Stromal cell of bone marrow (primary cell): ENCODE data around the gene ADAMTS2.
A peak's percentile ranks its signal among the peaks of the same experiment; 100 is the strongest.
"Not testable (repeated sequence)": the region's sequence is repeated elsewhere in the genome, so short reads cannot be mapped to it uniquely, and the experiment has no call there.

Experiments used
- DNase-seq: peaks from one replicate; pipeline ENCODE4 v3.0.0-alpha.2; 2012; ENCODE audit warnings: low read depth

Gene ADAMTS2

DNA sequence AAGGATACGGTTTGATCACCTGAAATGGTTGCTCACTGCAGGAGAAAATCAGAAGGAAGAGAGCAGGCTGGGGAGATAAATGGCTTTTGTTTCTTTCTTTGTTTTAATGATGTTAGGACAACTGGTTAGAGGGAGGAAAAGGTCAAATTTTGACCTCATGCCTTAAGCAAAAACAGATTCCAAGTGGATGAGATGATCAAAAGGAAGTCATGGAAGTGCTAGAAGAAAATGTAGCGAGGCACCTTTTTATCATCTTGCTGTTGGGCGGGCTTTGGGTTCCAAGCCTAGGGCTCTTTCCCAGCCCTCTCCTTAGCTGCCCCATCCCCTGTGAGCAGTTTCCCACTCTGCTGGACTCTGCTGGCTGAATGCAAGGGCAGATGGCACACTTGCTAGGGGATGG, 127.9 kb downstream of the ADAMTS2 start:
- DNase-seq, result no peak

DNA sequence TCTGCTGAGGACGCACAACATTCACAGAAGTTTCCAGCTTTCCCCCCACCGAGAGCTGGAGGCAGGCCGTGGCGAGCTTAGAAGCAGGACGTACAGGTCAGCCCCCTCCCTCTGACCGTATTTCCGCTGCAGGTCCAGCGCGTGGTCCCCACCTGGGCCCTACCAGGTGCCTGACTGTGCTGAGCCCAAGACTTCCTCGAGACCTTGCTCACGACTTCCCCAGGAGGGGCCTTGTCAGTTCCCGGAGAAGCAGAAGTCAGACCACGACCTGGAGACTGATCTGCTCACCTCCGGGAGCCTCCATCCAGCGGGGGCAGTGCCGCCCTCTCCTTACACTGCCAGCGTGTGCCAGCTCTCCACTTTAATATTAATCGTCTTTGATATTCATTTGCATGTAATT, 128.9 kb downstream of the ADAMTS2 start:
- not testable (repeated sequence) for DNase-seq

DNA sequence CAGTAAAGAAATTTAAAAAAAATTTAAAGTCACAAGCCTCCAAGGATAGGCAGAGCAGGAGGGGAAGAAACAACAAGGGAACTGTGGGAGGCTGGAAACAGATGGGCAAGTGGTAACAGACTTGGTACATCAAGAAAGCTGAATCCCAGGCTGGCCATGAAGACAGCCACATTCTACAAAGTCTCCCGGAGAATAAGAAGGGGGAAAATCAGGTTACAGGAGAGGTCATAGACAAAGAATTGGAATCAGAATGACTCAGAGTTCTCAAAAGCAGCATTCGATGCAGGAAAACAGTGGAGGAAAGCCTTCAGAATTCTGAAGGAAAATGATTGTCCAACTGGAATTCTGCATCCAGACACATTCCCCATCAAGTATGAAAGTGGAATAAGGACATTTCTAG, 129.7 kb downstream of the ADAMTS2 start:
- DNase-seq, result no peak

DNA sequence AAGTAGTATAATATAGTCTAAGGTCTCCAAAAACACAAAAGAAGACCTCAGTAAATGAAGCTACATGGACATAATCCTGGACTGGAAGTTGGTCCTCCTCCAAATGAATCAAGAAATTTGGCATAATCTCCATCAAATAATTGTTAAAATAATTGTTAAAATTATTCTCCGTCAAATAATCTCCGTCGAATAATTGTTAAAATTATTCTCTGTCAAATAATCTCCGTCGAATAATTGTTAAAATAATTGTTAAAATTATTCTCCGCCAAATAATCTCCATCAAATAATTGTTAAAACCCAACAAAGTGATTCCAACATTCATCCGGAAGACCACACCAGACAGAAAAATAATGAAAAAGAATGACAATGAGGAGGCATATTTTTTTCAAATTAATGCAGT, 130.6 kb downstream of the ADAMTS2 start:
- DNase-seq, result no peak

DNA sequence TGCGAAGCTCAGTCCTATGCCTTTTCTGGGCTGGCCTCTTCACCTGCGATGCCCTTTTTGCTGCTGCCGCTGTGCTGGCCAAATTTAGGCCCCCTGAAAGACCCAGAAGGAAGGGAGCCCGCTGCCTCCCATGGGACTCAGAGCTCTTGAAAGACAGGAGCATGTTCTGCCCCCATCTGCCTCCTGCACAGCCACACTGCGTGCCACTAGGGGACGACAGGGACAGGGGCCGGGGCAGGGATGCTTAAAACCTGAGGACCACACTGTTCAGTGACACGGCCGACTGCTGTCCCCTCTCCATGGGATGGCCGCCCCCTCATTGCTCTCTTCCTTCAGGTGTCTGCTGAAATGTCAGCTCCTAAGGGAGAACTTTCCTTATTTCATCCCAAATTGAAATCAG, 132.4 kb downstream of the ADAMTS2 start:
- no peak for DNase-seq

DNA sequence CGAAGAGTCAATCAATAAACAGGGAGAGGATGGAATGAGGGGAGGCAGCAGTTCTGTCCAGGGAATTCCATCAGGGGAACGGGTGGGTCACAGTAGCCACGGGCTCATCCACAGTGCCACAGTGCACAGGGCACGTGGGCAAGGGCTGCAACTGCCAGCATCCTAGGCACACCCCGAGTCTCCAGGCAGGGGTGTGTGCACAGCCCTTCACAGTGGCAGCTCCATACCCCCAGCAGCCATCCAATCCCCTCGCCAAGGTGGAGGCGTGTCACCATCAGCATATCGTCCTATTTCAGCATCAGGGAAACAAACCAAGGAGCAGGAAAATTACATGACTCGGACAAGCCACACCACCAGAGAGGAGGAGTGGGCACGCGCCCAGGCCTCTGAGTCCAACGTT, 133.6 kb downstream of the ADAMTS2 start:
- DNase-seq, result no peak

DNA sequence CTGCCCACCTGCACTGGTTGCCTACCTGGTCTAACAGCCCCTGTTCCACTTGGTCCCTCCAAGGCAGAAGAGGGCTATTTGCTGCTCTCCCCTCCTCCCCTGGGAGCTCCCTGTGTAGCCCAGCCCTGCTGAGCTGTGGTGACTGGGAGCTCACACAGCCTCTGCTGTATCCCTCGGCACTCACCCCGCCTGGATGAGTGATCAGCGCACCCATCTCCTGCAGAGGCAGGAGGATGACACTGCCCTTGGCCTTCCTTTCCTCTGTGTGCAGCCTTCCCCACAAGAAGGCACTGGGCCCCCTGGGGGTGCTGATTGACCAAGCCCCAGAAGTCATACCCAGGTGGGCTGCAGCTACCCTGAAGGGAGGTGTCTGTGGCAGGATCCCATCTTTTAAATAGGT, 134.2 kb downstream of the ADAMTS2 start:
- DNase-seq, result no peak

DNA sequence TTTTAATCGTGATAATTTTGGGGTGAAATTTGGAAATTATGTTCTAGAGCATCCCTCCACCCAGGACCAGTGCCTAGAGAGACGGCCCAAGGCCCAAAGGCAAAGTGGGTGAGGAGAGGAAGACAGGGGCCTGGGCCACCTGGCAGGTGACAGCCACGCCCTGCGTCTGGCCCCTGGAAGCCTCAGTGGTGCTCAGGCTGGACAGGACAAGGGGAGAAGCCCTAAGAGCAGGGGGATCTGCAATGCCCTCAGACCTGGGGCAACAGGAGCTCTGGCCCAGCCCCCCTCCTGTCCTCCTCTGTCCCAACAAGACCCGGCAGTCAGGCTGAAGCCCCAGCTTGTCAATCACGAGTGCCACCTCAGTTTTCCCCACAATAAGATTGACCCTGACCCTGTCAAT, 134.8 kb downstream of the ADAMTS2 start:
- no peak for DNase-seq

DNA sequence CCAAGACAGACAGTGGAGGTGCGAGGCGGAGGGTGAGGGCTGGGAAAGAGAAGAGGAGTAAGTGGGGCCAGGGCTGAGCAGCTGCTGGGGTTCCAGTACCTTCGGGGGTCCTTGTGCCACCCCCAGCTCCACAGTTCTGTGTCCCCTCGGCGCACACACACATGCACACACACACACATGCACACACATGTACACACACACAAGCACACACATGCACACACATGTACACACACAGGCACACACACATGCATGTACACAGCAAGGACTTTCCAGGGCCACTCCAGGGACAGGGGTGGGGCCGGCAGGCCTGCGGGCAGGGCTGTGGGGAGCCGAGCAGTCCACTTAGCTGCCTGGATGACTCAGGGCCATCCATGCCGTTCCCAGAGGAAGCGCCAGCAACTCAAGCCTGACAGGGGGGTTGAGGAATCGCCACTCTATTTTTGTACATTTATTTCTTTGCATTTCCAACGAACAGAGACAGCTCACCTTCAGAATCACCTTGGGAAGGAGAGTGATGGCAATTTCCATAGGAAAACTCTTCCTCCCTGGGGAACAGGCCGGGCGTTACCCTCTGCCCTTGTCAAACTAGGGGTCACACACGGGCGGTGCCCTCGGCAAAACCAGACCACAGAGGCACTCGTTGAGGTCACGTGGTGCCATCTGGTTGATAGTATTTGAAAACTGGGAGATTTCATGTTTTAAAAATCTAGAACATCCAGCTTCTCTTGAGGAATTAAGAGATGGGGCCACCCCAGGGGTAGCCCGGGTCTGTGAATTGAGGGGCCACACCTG, 135.7 kb downstream of the ADAMTS2 start:
- DNase-seq, result peak; percentile 54

DNA sequence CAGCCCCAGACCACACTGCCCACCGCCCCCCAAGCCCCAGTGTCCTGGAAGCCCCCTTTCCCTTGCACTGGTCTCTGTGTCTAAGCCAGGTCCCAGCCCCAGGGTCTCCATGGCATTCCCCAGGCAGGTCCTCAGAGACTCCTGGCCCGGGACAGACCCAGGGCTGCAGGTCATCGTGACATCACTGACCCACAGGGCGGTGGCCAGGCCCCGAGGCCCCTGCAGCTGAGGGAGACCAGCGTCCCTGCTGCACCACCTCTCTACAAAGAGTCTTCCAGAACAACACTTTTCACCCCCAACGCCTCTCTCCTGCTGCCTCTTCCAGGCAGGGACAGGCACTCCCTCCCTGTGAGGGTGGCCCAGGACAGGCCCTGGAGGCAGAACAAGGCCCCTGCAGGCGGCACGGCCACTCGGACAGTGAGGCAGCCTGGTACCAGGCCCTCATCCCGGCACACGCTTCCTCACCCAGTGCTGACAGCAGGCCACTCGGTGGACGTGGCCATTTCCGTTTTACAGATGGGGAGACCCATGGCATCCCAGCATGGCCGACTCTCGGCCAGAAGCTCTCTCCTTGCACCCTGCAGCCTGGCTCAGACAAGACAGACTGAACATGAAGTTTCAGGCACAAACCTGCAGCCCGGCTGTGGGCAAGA, 136.4 kb downstream of the ADAMTS2 start:
- no peak for DNase-seq

DNA sequence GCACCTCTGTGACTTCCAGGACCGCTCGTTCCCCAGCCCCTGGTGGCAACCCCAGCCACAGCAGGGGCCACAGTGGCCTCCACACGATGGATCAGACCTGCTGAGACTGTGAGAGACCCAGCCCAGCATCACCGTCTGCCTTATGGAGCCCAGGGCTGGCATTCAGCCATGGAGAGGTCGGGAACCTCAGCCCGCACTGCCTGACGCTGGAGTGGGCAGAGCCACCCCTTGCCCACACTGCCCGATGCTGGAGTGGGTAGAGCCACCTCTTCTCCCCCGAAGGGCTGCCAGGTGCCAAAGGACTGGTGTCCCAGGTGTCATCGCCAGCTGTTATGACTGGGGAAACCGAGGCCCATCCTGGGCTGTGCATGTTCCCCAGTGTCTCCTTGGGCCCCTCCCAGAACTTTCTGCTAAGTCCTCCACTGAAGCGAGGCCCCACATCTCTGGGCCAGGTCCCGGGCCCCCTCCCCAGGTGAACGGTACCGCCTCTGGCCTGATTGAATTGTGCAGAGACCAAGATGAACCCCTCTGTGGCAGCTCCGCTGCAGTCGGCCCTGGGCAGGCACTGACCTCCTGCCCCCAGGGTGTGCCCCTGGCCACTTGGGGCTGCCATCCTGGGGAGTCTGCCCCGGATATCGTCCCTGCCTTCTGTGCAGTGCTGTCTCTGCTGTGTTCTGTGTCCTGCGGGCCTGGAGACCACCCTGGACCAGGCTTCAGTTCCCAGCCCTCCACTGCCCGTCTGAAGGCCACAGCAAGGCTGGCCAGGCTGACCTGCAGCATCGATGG, 137.1 kb downstream of the ADAMTS2 start:
- DNase-seq, result no peak

DNA sequence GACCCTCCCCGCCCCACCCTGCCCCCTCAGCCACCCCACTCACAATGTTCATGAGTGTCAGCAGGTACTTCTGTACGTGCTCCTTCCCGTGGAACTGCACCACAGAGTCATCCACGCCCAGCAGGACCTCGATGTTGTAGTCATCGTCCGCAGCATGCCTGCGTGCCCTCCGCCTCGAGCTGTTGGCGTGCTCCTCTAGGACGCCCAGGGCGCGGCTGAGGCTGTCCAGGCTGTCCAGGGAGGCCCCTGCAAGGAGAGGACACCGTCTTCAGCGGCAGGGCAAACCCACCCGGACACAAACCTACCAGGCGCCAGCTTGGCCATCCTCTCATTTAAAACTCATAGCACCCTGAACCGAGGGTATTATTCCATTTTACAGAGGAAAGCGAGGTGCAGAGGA, 137.8 kb downstream of the ADAMTS2 start:
- DNase-seq, result no peak

DNA sequence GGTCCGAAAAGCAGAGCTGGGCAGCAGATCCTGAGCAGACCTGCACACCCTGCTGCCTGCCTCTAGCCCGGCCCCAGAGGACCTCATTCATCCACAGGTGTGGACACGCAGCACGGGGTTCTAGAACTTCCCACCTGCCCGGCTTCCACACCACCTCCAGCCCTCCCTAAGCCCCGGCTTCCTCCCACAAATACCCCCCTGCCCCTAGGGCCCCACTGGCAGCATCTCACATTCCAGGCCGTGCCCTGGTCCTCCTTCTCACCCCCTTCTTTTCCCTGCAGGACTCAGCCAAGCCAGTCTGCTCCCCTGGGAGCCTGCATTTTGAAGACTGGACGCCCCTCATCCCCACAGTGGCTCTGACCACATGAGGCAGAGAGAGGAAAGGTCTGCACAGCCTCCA, 138.9 kb downstream of the ADAMTS2 start:
- no peak for DNase-seq

DNA sequence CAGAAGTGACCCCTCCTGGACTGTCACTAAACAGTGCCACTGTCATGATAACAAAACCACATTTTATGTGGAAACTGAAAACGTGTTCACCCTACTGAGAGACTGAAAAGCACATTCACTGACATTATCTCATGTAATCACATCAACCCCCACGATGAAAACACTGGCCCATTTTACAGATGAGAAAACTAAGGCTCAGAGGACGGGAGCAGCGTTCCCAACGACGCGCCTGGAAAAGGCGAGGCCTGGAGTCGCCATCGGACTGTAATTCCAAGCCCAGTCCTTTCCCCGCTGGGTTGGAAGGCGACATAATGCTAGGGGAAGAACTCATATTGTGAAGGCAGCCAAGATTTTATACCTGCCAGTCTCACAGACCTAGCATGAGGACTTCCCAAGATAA, 140.0 kb downstream of the ADAMTS2 start:
- no peak for DNase-seq

DNA sequence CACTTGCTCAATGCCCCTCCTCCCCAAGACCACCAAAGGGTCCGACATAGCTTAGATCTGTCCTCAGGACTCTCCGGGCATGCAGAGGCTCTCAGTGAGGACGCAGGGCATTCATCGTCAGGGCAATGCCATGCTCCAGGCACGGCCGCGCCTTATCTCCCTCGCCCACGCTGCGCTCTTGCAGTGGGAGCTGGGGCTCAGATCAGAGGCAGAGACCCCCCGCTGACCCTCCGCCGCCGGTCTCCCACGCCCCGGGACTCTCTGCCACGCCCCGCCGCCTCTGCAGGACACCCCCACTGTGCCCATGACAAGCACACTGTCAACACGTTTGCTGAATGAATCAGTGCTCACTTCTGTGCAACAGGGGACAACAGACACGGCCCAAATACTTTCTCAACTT, 140.7 kb downstream of the ADAMTS2 start:
- DNase-seq, result no peak

DNA sequence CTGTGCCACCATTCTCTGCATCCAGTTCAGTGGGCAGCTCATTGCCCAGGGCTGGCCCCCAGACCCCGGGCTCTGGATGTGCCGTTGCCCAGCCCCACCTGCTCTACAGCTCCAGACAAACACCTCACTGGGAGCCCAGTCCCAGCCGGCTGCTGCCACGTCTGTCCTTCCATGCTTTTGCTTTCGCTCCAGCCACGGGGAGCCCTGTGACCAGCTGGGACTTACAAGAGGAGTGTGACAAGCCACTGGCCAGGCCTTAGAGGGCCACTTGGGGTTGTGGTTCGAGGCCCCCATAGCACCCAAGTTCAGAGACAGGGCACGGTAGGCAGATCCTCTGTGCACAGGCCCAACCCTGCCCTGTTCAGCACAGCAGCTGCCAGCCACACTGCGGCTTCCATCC, 142.0 kb downstream of the ADAMTS2 start:
- no peak for DNase-seq

DNA sequence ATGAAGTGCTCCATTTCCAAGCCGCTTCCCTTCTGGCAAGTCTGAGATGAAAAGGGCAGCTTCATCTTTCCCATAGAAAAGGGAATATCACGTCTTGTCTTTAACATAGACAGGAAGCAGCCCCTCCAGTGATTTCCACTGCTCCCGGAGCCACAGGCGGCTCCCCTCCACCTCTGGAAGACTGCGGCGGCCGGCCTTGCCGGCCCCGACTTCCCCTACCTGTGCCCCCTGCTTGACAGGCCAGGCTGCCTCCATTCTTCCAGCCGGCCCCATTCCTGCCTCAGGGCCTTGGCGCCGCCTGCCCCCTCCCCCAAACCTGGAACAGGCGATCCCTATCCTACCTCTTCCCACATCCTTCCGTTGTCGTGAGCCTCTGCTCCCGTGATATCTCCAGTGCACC, 143.3 kb downstream of the ADAMTS2 start:
- DNase-seq, result no peak

DNA sequence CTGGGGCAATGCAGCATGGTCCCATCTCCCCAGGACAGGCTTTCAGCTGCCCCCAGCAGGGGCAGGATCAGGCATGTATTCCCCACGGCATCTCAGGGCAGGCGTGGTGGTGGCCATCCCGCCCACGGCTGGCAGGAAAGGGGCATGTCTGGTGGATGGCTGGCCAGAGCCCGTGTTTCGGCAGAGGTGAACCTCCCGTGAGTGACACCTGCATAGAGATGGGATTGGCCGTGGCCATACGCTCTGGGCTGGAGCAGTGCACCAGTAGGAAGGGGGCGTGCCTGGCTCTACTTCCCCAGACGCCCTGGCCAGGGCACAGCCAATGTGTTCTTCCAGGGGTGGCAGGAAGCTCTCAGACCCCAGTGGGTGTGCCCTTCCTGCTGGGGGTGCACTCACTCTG, 146.0 kb downstream of the ADAMTS2 start:
- no peak for DNase-seq

DNA sequence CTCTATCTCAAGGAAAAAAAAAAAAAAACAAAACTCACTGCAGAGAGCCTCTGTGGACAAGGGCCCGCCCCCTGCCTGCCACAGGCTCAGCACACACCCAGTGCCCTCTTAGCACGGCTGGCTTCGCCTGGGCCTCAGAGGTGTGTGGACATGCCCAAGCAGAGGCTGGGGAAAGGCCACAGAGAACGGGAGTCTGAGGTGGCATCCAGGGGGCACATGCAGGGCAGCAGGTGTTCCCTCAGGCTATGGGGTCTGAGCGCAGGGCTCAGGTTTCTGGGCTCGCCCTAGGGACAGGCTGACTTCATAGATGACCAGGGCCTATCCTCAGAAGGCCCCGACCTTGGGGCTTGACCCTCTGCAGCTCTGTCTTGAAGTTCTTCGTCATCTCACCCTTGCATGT, 146.4 kb downstream of the ADAMTS2 start:
- DNase-seq, result no peak

DNA sequence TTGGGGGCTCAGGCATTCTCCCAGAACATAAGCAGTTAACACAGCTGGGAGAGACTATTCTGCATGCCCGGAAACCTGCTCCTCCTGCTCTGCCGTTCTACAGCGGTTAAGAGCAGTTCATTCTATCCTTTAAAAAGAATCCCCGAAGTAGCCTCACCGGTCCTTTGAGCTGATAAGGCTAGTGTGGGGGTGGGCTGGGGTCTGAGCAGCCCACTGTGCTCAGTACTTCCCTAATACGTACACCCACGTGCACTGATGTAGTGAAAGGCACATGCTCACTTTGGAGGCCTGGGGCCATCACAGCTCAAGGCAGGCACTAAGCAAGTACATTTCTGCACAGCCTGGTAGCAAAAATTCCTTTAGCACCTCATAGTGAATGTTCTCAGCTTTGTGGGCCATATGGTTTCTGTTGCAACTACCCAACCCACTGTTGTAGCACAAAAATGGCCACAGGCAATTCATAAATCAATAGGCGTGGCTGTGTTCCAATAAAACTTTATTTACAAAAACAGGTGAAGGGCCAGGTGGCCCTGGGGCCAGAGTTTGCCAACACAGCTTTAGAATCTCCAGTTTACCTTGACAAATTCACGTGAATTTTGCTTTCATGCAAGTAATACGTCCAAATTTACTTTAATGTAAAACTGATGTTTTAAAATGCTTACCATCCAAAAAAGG, 148.7 kb downstream of the ADAMTS2 start:
- DNase-seq, result no peak

DNA sequence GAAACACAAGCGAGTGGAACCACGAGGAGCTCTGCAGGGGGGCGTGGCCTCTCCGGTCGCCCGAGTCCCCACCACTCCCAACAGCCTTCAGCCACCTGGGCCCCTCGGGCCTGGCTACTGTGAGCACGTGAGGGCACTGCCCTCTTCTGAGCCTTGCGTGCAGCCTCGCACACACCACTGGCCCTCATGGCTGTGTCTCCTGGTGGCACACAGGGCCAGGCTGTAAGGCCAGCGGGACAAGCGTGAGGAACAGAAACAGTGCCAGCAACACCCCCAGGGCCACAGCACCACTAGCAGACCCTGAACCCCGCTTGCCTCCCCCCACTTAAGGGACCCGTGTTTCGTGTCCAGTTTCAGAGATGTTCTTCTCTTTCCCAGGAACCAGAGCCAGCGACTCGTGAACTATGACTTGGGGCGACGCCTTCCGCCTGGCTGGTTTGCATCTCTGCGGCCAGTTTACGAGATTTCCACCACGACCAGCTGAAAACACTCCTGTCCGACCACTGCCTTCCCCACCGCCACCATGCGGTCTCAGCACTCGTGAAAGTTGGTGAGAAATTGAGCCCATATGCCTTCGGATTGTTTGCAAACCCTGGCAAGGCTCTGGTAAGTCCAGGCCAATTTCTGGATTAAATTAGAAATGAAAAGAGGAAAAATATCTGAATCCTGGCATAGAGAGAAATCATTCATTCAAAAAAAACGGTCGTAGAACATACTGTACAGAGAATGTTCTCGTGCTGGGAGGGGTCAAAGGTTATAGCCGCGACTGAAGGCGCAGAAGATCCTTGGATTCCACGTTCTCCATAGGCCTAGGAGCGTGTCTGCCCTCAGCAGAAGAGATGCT, 149.5 kb downstream of the ADAMTS2 start:
- DNase-seq, result no peak

DNA sequence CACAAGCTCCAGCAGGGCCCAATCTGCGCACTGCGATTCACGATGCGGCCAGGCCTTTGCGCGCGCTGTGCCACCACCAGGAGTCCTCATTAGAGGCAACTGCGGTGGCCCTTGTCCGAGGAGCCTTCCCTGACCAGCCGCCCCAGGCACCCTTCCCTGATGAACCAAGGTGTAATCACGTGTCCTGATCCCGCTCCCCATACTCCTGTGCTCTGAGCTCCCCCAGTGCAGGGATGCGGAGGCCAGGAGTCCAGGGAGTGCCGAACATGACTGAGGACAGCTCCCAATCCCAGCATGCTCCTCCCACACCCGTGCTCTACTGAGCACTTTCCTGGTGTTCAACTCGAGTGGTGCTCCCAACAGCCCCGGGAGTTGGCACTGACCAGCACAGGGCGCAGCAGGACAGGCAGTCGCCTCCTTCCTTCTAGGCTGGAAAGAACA, 150.3 kb downstream of the ADAMTS2 start:
- DNase-seq, result no peak
